ENCODE measurements around the gene INSC.

The INSC gene

DNA sequence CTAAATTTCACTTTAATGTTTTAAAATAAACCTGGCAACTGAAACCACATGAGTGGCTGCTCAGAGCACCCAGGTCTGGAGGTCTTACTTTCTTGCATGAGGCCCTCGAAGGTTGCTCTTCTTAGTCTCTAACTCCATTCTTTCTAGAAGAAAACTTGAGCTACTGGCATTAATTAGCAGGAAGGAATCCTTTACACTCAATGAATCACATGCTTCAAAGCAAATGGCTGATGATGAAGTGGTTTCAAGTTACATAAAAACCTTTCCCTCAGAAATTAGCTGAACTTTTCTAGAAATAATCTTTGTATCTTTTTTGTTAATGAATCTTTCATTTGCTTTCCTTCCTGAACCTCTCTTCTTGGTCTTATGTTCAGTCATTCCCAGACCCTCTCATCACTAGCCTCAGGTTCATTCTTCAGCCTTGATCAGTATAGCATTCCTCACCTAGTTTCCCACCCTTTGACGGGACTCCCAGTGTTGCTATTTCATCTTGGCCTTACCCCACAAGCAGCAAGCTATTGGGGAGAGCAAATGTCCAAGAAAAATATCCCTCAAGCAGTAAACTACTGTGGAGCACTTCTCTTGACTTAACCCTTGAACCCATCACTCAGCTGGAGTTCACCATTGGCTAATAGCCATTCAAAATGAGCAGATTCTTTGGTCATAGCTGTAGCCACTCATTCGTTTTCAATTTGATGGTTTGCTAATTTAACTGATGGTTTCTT is 75.1 kb downstream of the INSC start:
- DNase-seq, result peak in 1 of 2 experiments; percentile 10

- no peak for DNase-seq
Measured at GRCh38 chr11:15190611-15191010, 75.9 kb downstream of the INSC start.

- no peak for DNase-seq
Measured at GRCh38 chr11:15192005-15192556, 77.4 kb downstream of the INSC start.

- no peak for DNase-seq
Measured at GRCh38 chr11:15194671-15195415, 80.1 kb downstream of the INSC start.

- no peak for DNase-seq
Measured at GRCh38 chr11:15195454-15196200, 80.9 kb downstream of the INSC start.

DNA sequence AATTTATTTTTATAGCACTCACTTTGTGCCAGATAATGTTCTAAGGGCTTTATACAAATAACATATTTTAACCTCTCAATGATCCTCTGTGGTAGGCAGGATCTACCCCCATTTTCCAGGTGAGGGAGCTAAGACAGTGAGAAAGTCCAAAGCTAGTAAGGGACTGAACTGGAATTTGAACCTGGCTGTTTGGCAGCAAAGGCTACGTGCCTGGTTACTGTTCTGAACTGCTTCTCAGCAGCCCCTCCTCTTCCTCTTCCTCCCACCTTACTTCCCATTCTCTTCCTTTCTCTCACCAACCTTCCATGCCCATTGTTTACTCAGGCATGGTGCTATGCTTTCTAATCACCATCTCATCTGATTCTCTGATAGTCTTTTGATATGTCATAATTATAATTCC is 82.0 kb downstream of the INSC start:
- no peak for DNase-seq

- no peak for DNase-seq
Measured at GRCh38 chr11:15197696-15198095, 83.0 kb downstream of the INSC start.

- no peak for DNase-seq
Measured at GRCh38 chr11:15198284-15198683, 83.6 kb downstream of the INSC start.

- no peak for DNase-seq
Measured at GRCh38 chr11:15199693-15200092, 85.0 kb downstream of the INSC start.

- DNase-seq, result peak; percentile 20 to 64
Measured at GRCh38 chr11:15200696-15201095, 86.0 kb downstream of the INSC start.

DNA sequence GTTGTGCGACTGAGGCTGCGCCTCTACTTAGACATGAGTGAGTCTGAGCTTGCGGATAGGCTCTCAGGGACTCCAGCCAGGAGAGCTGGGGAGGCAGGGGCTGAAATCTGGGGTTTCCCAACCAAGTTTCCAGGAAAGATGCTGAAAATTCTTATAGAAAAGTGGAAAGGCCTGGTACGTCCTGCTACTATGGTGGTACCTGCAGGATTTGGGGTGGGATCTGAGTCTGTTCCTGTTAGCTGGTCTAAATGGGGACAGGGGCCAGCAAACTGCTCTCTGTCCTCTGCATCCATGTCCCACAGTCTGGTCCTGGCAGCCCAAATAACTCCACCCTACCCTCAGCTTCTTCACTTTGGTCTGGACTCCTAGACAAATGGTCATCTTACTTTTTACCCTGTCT is 86.9 kb downstream of the INSC start:
- DNase-seq, result no peak

GRCh38 chr11:15202626-15203025 is 87.9 kb downstream of the INSC start:
- DNase-seq, result no peak

- no peak for DNase-seq
Measured at GRCh38 chr11:15204711-15205110, 90.0 kb downstream of the INSC start.

DNA sequence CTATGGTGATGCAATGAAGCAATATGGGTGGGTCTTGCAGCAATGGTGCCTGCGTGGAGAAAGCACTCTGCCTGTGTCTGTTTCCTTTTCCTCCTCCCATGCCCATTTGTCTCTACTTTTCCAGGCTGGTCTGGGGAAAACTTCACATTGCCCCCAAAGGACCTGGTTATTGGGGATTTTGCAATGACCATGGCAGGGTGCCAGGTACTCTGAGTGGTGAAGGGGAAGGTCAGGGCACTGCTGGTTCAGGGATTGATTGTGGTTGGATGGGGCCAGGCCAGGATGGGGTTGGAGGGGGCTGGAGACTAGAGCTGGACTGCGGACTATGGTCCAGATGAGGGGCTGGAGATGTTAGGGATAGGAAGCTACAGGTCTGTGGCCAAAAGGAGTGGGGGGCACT is 92.1 kb downstream of the INSC start:
- DNase-seq, result no peak

GRCh38 chr11:15208378-15209222 is 93.9 kb downstream of the INSC start:
- peak; percentile 24 to 68 for DNase-seq

GRCh38 chr11:15212876-15213275 is 98.2 kb downstream of the INSC start:
- no peak for DNase-seq

GRCh38 chr11:15213471-15214231 is 98.9 kb downstream of the INSC start:
- DNase-seq, result no peak

DNA sequence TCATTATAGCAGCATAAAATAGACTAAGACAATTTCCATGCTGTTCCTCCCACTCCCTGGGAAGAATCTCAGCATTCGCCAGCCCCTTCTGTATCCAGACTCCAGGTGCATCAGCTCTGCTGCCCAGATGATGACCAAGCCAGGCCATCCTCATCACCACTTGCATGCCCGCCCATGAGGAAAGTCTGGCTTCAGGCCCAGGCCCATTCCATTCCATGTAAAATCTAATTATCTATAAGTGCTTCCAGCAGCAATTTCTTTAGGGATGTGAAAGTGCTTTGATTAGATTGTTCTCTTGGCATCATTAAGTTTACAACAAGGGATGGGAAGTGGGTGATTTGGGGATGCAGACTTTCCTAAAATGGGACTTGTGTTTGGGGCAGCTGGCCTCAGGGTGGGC is 100.3 kb downstream of the INSC start:
- no peak for DNase-seq

DNA sequence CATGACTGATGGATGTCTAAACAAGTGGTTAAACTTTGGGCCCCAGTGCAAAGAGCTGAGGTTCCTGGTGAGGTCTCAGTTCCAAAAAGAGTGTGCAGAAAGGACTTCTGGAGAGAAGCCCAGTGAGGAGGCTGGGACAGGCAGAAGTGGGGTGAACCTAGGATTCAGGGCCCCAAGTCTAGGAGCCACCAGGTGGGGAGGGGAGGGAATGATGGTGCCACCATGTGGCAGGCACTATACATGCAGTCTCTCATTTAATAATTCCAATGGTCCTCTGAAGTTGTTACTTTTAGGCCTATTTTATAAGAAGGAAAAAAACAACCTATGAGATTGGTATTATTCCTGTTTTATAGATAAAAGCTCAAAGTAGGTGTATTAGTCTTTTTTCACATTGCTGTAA is 102.0 kb downstream of the INSC start:
- no peak for DNase-seq

GRCh38 chr11:15217416-15217815 is 102.7 kb downstream of the INSC start:
- DNase-seq, result no peak

GRCh38 chr11:15222777-15223176 is 108.1 kb downstream of the INSC start:
- DNase-seq, result no peak

DNA sequence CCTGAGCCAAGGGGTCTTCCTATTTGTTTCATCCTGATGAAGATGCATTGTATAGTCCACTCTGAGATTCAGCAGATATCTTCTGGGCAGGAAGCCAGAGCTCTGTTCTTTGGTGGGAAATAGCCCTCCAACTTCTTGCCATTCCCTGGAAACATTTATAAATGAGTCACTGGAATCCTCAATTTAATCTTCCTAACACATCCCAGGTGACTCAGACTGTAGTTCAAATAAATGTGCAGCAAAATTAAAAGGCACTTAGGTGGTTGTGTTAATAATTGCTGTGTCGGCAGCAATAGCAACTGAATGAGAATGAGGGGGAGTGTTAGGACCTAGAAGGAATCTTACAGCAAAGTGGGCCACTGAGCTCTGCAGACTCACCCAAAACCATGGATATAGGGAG is 108.6 kb downstream of the INSC start:
- DNase-seq, result no peak

Measured in NCI-H524 (cell line).